GM23338 (cell line): ENCODE measurements around the gene CADPS2.

ENCODE experiments used
- CREB1 ChIP-seq: fragments of 250-450 bp; sonication (Bioruptor Pico); IDR thresholded peaks from 2 replicates; pipeline ENCODE4 v1.5.0; 2020; ENCODE audit warnings: low read depth, mild to moderate bottlenecking, moderate library complexity
- ETS1 ChIP-seq: IDR thresholded peaks from 2 replicates; pipeline ENCODE4 v1.6.1; 2016; ENCODE audit warnings: antibody characterized with exemption
- EZH2 ChIP-seq: fragments of 200-600 bp; sonication (generic); IDR thresholded peaks from one replicate; pipeline ENCODE4 v1.8.0; 2017; ENCODE audit warnings: antibody characterized with exemption, mild to moderate bottlenecking, low read depth; ENCODE audit not compliant: unreplicated experiment
- EZH2phosphoT487 ChIP-seq: fragments of 200-600 bp; sonication (generic); IDR thresholded peaks from one replicate; pipeline ENCODE4 v1.8.1; 2018; ENCODE audit warnings: antibody characterized with exemption; ENCODE audit not compliant: unreplicated experiment
- JUNB ChIP-seq: IDR thresholded peaks from one replicate; pipeline ENCODE4 v1.6.1; 2016; ENCODE audit warnings: antibody characterized with exemption; ENCODE audit not compliant: unreplicated experiment
- NANOG ChIP-seq: IDR thresholded peaks from 2 replicates; pipeline ENCODE4 v1.6.1; 2016; ENCODE audit warnings: antibody characterized with exemption, borderline replicate concordance
- POLR2AphosphoS5 ChIP-seq: IDR thresholded peaks from 2 replicates; pipeline ENCODE4 v1.6.1; 2016; ENCODE audit warnings: antibody characterized with exemption, low read depth
- STAT1 ChIP-seq: IDR thresholded peaks from one replicate; pipeline ENCODE4 v1.6.1; 2016; ENCODE audit warnings: antibody characterized with exemption; ENCODE audit not compliant: unreplicated experiment
- ZNF114 ChIP-seq: fragments of 250-450 bp; sonication (Bioruptor Pico); IDR thresholded peaks from 2 replicates; pipeline ENCODE4 v1.5.0; 2020; ENCODE audit warnings: mild to moderate bottlenecking, moderate library complexity
- ZNF331 ChIP-seq: fragments of 250-450 bp; sonication (Bioruptor Pico); IDR thresholded peaks from 2 replicates; pipeline ENCODE4 v1.5.0; 2020; ENCODE audit warnings: low read depth, mild to moderate bottlenecking, moderate library complexity
- TF ChIP-seq, protein P1 (sequence below), 2 experiments: fragments of 200-600 bp in 1 of 2; sonication (generic) in 1 of 2; conservative IDR thresholded peaks; 2 replicates each; pipeline versions ENCODE4 v1.5.1 to v1.6.1; 2016 to 2017; ENCODE audit warnings: antibody characterized with exemption in 2 of 2, low read depth in 2 of 2, mild to moderate bottlenecking in 2 of 2, moderate library complexity in 1 of 2
- TF ChIP-seq, protein P2 (sequence below): IDR thresholded peaks from one replicate; pipeline ENCODE4 v1.6.1; 2018; ENCODE audit warnings: antibody characterized with exemption; ENCODE audit not compliant: unreplicated experiment

DNA sequence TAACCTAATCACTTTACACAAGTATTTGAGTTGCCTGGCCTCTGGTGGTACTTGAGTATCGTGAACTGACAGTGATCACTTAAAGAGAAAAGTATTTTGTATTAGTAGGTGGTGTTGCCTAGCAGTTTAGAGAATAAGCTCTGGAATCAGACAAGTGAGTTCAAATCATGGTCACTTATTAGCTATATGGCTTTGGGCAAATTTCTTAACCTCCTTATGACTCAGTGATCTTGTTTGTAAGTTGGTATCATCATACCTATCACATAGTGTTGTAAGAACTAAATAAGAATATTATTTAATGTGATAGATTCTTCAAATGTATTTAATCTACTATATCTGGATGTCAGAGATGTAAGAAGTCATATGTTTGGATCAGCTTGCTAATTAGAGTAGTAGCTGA, 351.2 kb downstream of the CADPS2 start:
- TF ChIP-seq POLR2AphosphoS5 = no peak
- TF ChIP-seq, protein P1, sequence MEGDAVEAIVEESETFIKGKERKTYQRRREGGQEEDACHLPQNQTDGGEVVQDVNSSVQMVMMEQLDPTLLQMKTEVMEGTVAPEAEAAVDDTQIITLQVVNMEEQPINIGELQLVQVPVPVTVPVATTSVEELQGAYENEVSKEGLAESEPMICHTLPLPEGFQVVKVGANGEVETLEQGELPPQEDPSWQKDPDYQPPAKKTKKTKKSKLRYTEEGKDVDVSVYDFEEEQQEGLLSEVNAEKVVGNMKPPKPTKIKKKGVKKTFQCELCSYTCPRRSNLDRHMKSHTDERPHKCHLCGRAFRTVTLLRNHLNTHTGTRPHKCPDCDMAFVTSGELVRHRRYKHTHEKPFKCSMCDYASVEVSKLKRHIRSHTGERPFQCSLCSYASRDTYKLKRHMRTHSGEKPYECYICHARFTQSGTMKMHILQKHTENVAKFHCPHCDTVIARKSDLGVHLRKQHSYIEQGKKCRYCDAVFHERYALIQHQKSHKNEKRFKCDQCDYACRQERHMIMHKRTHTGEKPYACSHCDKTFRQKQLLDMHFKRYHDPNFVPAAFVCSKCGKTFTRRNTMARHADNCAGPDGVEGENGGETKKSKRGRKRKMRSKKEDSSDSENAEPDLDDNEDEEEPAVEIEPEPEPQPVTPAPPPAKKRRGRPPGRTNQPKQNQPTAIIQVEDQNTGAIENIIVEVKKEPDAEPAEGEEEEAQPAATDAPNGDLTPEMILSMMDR (conservative IDR thresholded peaks at IDR 0.05; ENCODE audit: low read depth in 2 of 2) = no peak
- TF ChIP-seq NANOG = no peak
- TF ChIP-seq EZH2 = no peak
- TF ChIP-seq CREB1 (CRISPR knock-in tag) = no peak
- TF ChIP-seq, protein P2, sequence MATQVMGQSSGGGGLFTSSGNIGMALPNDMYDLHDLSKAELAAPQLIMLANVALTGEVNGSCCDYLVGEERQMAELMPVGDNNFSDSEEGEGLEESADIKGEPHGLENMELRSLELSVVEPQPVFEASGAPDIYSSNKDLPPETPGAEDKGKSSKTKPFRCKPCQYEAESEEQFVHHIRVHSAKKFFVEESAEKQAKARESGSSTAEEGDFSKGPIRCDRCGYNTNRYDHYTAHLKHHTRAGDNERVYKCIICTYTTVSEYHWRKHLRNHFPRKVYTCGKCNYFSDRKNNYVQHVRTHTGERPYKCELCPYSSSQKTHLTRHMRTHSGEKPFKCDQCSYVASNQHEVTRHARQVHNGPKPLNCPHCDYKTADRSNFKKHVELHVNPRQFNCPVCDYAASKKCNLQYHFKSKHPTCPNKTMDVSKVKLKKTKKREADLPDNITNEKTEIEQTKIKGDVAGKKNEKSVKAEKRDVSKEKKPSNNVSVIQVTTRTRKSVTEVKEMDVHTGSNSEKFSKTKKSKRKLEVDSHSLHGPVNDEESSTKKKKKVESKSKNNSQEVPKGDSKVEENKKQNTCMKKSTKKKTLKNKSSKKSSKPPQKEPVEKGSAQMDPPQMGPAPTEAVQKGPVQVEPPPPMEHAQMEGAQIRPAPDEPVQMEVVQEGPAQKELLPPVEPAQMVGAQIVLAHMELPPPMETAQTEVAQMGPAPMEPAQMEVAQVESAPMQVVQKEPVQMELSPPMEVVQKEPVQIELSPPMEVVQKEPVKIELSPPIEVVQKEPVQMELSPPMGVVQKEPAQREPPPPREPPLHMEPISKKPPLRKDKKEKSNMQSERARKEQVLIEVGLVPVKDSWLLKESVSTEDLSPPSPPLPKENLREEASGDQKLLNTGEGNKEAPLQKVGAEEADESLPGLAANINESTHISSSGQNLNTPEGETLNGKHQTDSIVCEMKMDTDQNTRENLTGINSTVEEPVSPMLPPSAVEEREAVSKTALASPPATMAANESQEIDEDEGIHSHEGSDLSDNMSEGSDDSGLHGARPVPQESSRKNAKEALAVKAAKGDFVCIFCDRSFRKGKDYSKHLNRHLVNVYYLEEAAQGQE = no peak
- no peak for TF ChIP-seq JUNB
- no peak for TF ChIP-seq STAT1
- no peak for TF ChIP-seq ZNF331
- TF ChIP-seq EZH2phosphoT487 = no peak
- TF ChIP-seq ETS1 = no peak
- TF ChIP-seq ZNF114 (CRISPR knock-in tag) = no peak
